GM21723 (cell line): Measurements from ENCODE around the gene NPAS3.

Experiments
- ATAC-seq: cut with Tn5 transposase; IDR thresholded peaks from one replicate; pipeline ENCODE4 v1.9.1; 2021; ENCODE audit warnings: mild to moderate bottlenecking, moderate library complexity; ENCODE audit not compliant: unreplicated experiment

The NPAS3 gene

GRCh38 chr14:33842299-33842698, 903.6 kb downstream of the NPAS3 start:
- ATAC-seq = no peak

- ATAC-seq = no peak
Measured at GRCh38 chr14:33844118-33844517, 905.4 kb downstream of the NPAS3 start.

GRCh38 chr14:33846100-33846824, 907.6 kb downstream of the NPAS3 start:
- no peak for ATAC-seq

GRCh38 chr14:33847066-33847465, 908.4 kb downstream of the NPAS3 start:
- ATAC-seq = no peak

GRCh38 chr14:33848009-33848408, 909.3 kb downstream of the NPAS3 start:
- no peak for ATAC-seq

GRCh38 chr14:33848706-33849454, 910.2 kb downstream of the NPAS3 start:
- no peak for ATAC-seq

GRCh38 chr14:33849455-33849801, 910.7 kb downstream of the NPAS3 start:
- ATAC-seq = no peak

- no peak for ATAC-seq
Measured at GRCh38 chr14:33850826-33851225, 912.1 kb downstream of the NPAS3 start.

- ATAC-seq = no peak
Measured at GRCh38 chr14:33851366-33851765, 912.7 kb downstream of the NPAS3 start.

GRCh38 chr14:33851931-33852330, 913.3 kb downstream of the NPAS3 start:
- no peak for ATAC-seq
